HFFc6 (cell line): ENCODE results near the gene SYNPO2. TPM values are rescaled to one million over a fixed set of nuclear protein-coding genes. Genes with fewer than 3 reads are reported as not detected.
A peak's percentile ranks its signal among the peaks of the same experiment; 100 is the strongest.

Source experiments
- DNase-seq: peaks from one replicate; pipeline ENCODE4 v3.0.0-alpha.2; 2018
- H3K27ac Mint-ChIP-seq: 2 replicates; pipeline ENCODE4 v1.8.0; 2020; ENCODE audit warnings: mild to moderate bottlenecking, mixed read lengths
- H3K27me3 Mint-ChIP-seq: 2 replicates; pipeline ENCODE4 v1.8.0; 2021; ENCODE audit warnings: mild to moderate bottlenecking, moderate library complexity, mixed read lengths; ENCODE audit not compliant: insufficient read depth
- H3K36me3 Mint-ChIP-seq: 2 replicates; pipeline ENCODE4 v1.8.0; 2021; ENCODE audit warnings: low read depth, mixed read lengths
- H3K4me1 Mint-ChIP-seq: 2 replicates; pipeline ENCODE4 v1.8.0; 2020; ENCODE audit warnings: low read depth, mixed read lengths
- H3K4me3 Mint-ChIP-seq: 2 replicates; pipeline ENCODE4 v1.8.0; 2020; ENCODE audit warnings: mild to moderate bottlenecking, moderate library complexity, mixed read lengths
- H3K9me3 Mint-ChIP-seq: 2 replicates; pipeline ENCODE4 v1.8.0; 2020; ENCODE audit warnings: mild to moderate bottlenecking, mixed read lengths
- CTCF ChIP-seq: fragments of 200-600 bp; sonication (generic); IDR thresholded peaks from 2 replicates; pipeline ENCODE4 v1.5.0; 2021; ENCODE audit warnings: antibody characterized with exemption, mild to moderate bottlenecking
- total RNA-seq, 6 experiments: library from RNA; stranded (reverse); fragmentation: NEBNext Ultra II Directional; extraction: Animal tissue kit (Norgen Biotek cat#: 25700); gene quantifications; 2 replicates in 1 of 6; 3 replicates in 5 of 6; pipeline ENCODE4 v1.2.3, GENCODE V29; 2021

Gene SYNPO2
- total RNA-seq, 6 experiments from 2014 or later, result 11.6 to 36.7 (median 12.0) TPM

- TF ChIP-seq CTCF, result no peak
- no peak overlapping the region for H3K27ac Mint-ChIP-seq
- H3K9me3 Mint-ChIP-seq, result no peaks in the 10 kb centered on the region
- no peaks in the 10 kb centered on the region for H3K36me3 Mint-ChIP-seq
- peaks cover 1% of the 10 kb centered on the region for H3K4me1 Mint-ChIP-seq
- no peak for DNase-seq
- H3K4me3 Mint-ChIP-seq, result no peak overlapping the region
- peaks cover 2% of the 10 kb centered on the region; the same call in 1 of the 2 replicates for H3K27me3 Mint-ChIP-seq
Measured at GRCh38 chr4:118935819-118936218, 47.2 kb downstream of the SYNPO2 start.

GRCh38 chr4:118936406-118936805 lies 47.8 kb downstream of the SYNPO2 start:
- H3K4me3 Mint-ChIP-seq, result no peak overlapping the region
- no peaks in the 10 kb centered on the region for H3K36me3 Mint-ChIP-seq
- DNase-seq, result no peak
- H3K27ac Mint-ChIP-seq, result no peak overlapping the region
- no peaks in the 10 kb centered on the region for H3K9me3 Mint-ChIP-seq
- peaks cover 2% of the 10 kb centered on the region; the same call in 1 of the 2 replicates for H3K27me3 Mint-ChIP-seq
- TF ChIP-seq CTCF, result no peak
- H3K4me1 Mint-ChIP-seq, result peaks cover 7% of the 10 kb centered on the region

- TF ChIP-seq CTCF, result no peak
- Mint-ChIP-seq H3K27me3 (peaks cover under 1% of the 10 kb centered on the region; the same call in 1 of the 2 replicates), H3K36me3 (no peaks in the 10 kb centered on the region), H3K9me3 (no peaks in the 10 kb centered on the region), H3K4me1 (peaks cover 20% of the 10 kb centered on the region), H3K4me3 (no peak overlapping the region), H3K27ac (no peak overlapping the region)
- no peak for DNase-seq
Measured at GRCh38 chr4:118939169-118939783, 50.6 kb downstream of the SYNPO2 start.

- H3K27me3 Mint-ChIP-seq, result no peaks in the 10 kb centered on the region
- no peaks in the 10 kb centered on the region for H3K9me3 Mint-ChIP-seq
- no peak overlapping the region for H3K27ac Mint-ChIP-seq
- no peak for TF ChIP-seq CTCF
- DNase-seq, result no peak
- H3K4me3 Mint-ChIP-seq, result no peak overlapping the region
- no peaks in the 10 kb centered on the region for H3K36me3 Mint-ChIP-seq
- peaks cover 20% of the 10 kb centered on the region for H3K4me1 Mint-ChIP-seq
Measured at GRCh38 chr4:118941149-118941548, 52.5 kb downstream of the SYNPO2 start.

GRCh38 chr4:118941799-118942198 lies 53.1 kb downstream of the SYNPO2 start:
- Mint-ChIP-seq H3K36me3 (no peaks in the 10 kb centered on the region), H3K27me3 (no peaks in the 10 kb centered on the region), H3K9me3 (no peaks in the 10 kb centered on the region), H3K4me3 (peak overlapping the region; percentile 27), H3K4me1 (peaks cover 20% of the 10 kb centered on the region), H3K27ac (no peak overlapping the region; the same call in 1 of the 2 replicates)
- DNase-seq, result peak; percentile 22
- TF ChIP-seq CTCF, result no peak
